ENCODE measurements around the gene ZFAND3. TPM values are rescaled to one million over a fixed set of nuclear protein-coding genes. Genes with fewer than 3 reads are reported as not detected.
"Not testable (repeated sequence)": the region's sequence is repeated elsewhere in the genome, so short reads cannot be mapped to it uniquely, and the experiment has no call there.

The ZFAND3 gene
- total RNA-seq, 4 donors from 2014 or later = 46.3 to 73.6 (median 49.3) TPM

GRCh38 chr6:37891072-37891471 lies 71.5 kb downstream of the ZFAND3 start:
- WGBS, 2 donors (ENCODE audit: low coverage in 1 of 2) = 67 to 83% methylated on average over 2 to 5 of the region's 5 CpGs
- peaks cover 0 to 16% (median 0%) of the 10 kb centered on the region in 3 donors for H3K9me3 ChIP-seq
- H3K36me3 ChIP-seq = peaks cover 0 to 11% of the 10 kb centered on the region in 2 donors
- H3K27me3 ChIP-seq = no peaks in the 10 kb centered on the region
- no peak for ATAC-seq
- TF ChIP-seq POLR2A (IDR thresholded peaks at IDR 0.05) (no peak), POLR2AphosphoS5 (IDR thresholded peaks at IDR 0.05) (no peak), EP300 (IDR thresholded peaks at IDR 0.05) (no peak), CTCF (IDR thresholded peaks at IDR 0.05) (no peak)
- no peak overlapping the region for H3K4me3 ChIP-seq
- H3K27ac ChIP-seq = no peak overlapping the region
- H3K4me1 ChIP-seq = peaks cover 7 to 27% (median 9%) of the 10 kb centered on the region in 3 donors

GRCh38 chr6:37893257-37893656 lies 73.7 kb downstream of the ZFAND3 start:
- peaks cover 0 to 16% (median 0%) of the 10 kb centered on the region in 3 donors for H3K9me3 ChIP-seq
- peaks cover 8 to 26% (median 9%) of the 10 kb centered on the region in 3 donors for H3K4me1 ChIP-seq
- H3K36me3 ChIP-seq = peaks cover 0 to 11% of the 10 kb centered on the region in 2 donors
- no peak for ATAC-seq
- no peaks in the 10 kb centered on the region for H3K27me3 ChIP-seq
- no peak overlapping the region for H3K27ac ChIP-seq
- no peak for TF ChIP-seq POLR2AphosphoS5 (IDR thresholded peaks at IDR 0.05)
- no peak for TF ChIP-seq EP300 (IDR thresholded peaks at IDR 0.05)
- no peak for TF ChIP-seq CTCF (IDR thresholded peaks at IDR 0.05)
- TF ChIP-seq POLR2A (IDR thresholded peaks at IDR 0.05) = no peak
- no peak overlapping the region for H3K4me3 ChIP-seq
- 83 to 92% methylated on average over 3 of the region's 3 CpGs for WGBS, 2 donors (ENCODE audit: low coverage in 1 of 2)

GRCh38 chr6:37893734-37894133 lies 74.2 kb downstream of the ZFAND3 start:
- not testable (repeated sequence) for ATAC-seq, H3K27ac ChIP-seq, H3K4me3 ChIP-seq, H3K27me3 ChIP-seq
- peaks cover 0 to 16% (median 0%) of the 10 kb centered on the region in 3 donors for H3K9me3 ChIP-seq
- peaks cover 0 to 11% of the 10 kb centered on the region in 2 donors for H3K36me3 ChIP-seq
- peaks cover 6 to 21% (median 7%) of the 10 kb centered on the region in 3 donors for H3K4me1 ChIP-seq
- 84 to 100% methylated on average over 3 to 6 of the region's 9 CpGs for WGBS, 2 donors (ENCODE audit: low coverage in 1 of 2)

GRCh38 chr6:37894585-37894984 lies 75.1 kb downstream of the ZFAND3 start:
- no peak for ATAC-seq
- Histone ChIP-seq H3K4me1 (peaks cover 0 to 15% (median 2%) of the 10 kb centered on the region in 3 donors), H3K9me3 (peaks cover 0 to 16% (median 0%) of the 10 kb centered on the region in 3 donors), H3K4me3 (no peak overlapping the region), H3K27me3 (no peaks in the 10 kb centered on the region), H3K27ac (no peak overlapping the region), H3K36me3 (peaks cover 0 to 11% of the 10 kb centered on the region in 2 donors)
- WGBS, 2 donors (ENCODE audit: low coverage in 1 of 2) = 89 to 90% methylated on average over 3 to 5 of the region's 5 CpGs
- TF ChIP-seq EP300 (IDR thresholded peaks at IDR 0.05) (no peak), POLR2AphosphoS5 (IDR thresholded peaks at IDR 0.05) (no peak), CTCF (IDR thresholded peaks at IDR 0.05) (no peak), POLR2A (IDR thresholded peaks at IDR 0.05) (no peak)

- peaks cover 0 to 11% of the 10 kb centered on the region in 2 donors for H3K36me3 ChIP-seq
- no peak overlapping the region for H3K27ac ChIP-seq
- TF ChIP-seq POLR2A (IDR thresholded peaks at IDR 0.05) = no peak
- TF ChIP-seq POLR2AphosphoS5 (IDR thresholded peaks at IDR 0.05) = no peak
- TF ChIP-seq EP300 (IDR thresholded peaks at IDR 0.05) = no peak
- TF ChIP-seq CTCF (IDR thresholded peaks at IDR 0.05) = no peak
- no peak overlapping the region for H3K4me3 ChIP-seq
- no peaks in the 10 kb centered on the region for H3K27me3 ChIP-seq
- peaks cover 0 to 29% (median 2%) of the 10 kb centered on the region in 3 donors for H3K4me1 ChIP-seq
- 89 to 97% methylated on average over 5 of the region's 5 CpGs for WGBS, 2 donors (ENCODE audit: low coverage in 1 of 2)
- H3K9me3 ChIP-seq = peaks cover 0 to 16% (median 0%) of the 10 kb centered on the region in 3 donors
- no peak for ATAC-seq
Measured at GRCh38 chr6:37897321-37897720, 77.8 kb downstream of the ZFAND3 start.
